ENCODE measurements around the gene FGFR3.

Gene FGFR3

DNA sequence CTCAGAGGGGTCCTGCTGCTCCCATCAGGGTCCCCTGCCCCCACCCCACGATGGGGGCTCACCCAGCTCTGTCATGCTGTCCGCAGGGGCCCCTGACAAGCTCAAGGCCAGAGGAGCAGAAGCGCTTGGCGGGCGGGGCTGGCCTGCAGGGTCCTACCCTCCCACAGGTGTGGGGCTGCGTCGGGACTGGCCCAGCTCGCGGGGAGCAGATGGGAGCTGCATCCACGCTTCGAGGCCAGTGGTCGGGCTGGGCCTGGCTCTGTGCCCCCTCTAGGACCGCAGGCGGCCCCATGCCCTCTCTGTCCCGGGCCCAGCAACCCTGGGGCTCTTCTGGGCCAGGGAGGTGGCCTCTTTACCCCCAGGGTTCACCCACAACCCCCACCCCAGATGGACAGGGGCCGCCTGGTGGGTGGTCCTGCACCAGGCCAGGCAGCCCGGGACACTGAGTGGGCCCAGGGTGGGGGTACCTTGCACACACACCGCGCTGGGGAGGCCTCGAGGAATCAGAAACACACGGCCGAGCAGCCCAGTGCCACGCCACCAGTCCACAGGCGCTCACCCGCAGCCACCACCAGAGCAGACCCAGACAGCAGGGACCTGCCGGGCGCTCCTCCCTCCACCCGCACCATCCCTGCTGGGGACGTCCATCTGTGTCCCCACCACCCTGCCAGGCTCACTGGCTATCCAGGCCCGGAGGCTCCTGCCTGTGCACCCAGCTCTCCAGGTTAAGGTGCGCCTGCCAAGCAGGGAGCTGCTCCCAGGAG, 41.8 kb upstream of the FGFR3 start:
- TF ChIP-seq, protein P1, sequence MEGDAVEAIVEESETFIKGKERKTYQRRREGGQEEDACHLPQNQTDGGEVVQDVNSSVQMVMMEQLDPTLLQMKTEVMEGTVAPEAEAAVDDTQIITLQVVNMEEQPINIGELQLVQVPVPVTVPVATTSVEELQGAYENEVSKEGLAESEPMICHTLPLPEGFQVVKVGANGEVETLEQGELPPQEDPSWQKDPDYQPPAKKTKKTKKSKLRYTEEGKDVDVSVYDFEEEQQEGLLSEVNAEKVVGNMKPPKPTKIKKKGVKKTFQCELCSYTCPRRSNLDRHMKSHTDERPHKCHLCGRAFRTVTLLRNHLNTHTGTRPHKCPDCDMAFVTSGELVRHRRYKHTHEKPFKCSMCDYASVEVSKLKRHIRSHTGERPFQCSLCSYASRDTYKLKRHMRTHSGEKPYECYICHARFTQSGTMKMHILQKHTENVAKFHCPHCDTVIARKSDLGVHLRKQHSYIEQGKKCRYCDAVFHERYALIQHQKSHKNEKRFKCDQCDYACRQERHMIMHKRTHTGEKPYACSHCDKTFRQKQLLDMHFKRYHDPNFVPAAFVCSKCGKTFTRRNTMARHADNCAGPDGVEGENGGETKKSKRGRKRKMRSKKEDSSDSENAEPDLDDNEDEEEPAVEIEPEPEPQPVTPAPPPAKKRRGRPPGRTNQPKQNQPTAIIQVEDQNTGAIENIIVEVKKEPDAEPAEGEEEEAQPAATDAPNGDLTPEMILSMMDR (IDR thresholded peaks at IDR 0.05; ENCODE audit: low read depth, low read length): no peak
- no peak for DNase-seq (ENCODE audit: extremely low read depth, low read depth)

DNA sequence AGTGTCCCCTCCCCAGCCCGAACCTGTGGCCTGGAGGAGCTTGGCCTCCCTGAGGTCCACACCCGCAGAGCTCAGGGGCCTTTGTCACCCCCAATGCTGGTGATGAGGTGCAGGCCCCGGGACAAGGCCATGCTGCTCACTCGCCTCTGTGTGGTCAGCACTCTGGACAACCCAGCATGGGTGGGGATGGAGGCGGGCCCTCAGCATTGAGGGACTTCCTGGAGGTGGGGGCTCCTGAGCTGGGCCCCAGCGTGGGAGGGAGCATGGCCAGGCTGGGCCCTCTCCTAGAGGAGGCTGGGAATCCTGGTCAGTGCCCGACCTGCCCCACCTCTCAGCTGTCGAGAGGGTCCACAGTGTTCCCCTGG, 41.2 kb upstream of the FGFR3 start:
- TF ChIP-seq, protein P1 (IDR thresholded peaks at IDR 0.05; ENCODE audit: low read depth, low read length): no peak
- no peak for DNase-seq (ENCODE audit: extremely low read depth, low read depth)

DNA sequence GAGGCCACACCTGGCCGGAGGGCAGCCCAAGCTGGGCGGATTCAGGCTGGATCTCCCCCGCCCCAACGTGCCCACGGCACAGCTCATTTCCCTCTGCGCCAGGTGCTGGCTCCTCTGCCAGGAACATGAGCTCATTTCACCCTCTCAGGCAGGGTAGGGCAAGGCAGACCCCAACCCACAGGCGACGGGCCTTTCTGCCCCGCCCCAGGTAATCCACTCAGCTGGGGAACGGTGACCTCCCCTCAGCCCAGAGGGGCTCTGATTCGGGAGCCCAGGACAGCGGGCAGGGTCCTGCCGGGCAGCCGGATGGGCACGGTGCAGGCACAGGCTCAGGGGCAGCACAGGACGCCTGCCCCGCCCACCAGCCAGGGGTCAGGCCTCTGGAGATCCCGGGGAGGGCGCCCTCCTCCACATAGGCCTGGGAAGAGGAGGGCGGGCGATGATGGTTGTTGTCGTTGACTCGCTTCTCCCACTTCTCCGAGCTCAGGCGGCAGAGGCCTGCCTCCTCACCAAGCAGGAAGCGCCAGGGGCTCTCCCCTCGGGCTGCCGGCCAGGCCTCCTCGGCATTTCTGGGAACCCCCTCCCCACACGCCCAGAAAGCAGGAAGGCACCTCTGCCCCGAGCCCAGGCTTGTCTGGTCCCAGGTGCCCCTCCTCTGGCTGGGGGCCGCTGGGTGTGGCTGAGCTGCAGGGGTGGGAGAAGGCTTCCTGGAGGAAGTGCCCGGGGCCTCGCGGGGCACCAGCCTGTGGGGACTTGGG, 40.6 kb upstream of the FGFR3 start:
- TF ChIP-seq, protein P1 (IDR thresholded peaks at IDR 0.05; ENCODE audit: low read depth, low read length): no peak
- DNase-seq (ENCODE audit: extremely low read depth, low read depth): no peak

DNA sequence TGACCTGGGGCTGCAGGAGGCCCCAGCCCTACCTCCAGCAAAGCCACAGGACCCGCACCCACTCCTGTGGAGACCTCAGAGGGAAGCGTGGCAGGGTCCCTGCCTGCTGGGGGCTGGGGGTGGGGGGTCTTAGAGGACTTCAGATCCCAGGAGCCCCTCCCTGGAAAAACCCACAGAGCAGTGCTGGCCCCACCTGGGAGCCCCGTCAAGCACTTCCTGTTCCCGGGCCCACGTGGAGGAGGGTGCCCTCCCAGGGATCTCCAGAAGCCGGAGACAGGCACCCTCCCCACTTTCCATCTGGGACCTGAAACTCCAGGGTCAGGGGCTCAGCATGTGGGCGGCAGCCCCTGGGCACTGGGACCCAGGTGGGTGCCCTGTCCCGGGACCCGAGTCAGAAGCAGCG, 39.8 kb upstream of the FGFR3 start:
- TF ChIP-seq, protein P1 (IDR thresholded peaks at IDR 0.05; ENCODE audit: low read depth, low read length): no peak
- no peak for DNase-seq (ENCODE audit: extremely low read depth, low read depth)

DNA sequence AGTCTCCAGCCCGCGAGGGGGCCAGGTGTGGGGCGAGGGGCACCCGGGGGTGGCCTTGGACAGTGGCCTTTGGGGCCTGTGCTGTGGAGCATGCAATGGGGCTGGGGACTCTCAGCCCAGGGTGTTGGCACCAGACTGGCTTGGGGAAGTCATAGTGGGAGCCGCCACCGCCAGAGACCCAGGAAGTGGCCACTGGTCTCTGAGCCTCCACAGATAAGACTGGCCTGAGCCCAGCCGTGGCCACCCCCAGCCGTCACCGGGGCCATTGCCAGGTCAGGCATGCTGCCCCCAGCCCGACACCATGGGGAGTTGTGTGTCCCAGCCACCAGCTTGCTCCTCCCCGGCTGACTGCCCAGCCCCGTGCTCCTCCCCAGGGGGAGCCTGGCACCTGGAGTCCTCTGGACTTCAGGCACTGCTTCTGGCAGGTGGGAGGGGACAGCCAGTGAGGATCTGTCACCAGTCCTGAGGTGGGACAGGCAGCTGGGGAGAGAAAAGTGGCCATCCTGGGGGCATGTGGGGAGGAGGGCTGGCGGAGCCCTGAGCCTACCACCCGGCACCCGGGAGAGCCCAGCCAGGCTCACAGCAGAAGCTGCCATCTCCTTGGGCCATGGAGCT, 39.3 kb upstream of the FGFR3 start:
- DNase-seq (ENCODE audit: extremely low read depth, low read depth): no peak
- TF ChIP-seq, protein P1 (IDR thresholded peaks at IDR 0.05; ENCODE audit: low read depth, low read length): no peak

DNA sequence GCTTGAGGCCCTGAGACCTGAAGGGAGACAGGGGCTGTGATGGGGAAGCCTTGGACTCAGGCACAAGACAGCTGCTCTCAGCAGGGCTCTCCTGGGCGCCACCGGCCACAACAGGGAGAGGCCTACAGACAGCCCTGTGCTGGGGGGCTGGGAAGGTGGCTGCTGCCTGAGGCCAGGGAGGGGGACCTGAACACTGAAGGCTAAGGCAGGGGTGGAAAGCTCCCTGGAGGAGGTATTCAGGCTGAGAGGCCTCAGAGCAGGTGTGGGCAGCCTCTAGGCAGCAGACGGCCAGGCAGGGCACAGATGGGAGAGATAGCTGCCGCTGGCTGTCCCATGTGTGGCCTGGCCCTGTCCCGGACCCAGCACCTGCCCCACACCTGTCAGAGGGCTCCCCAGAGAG, 38.8 kb upstream of the FGFR3 start:
- no peak for DNase-seq (ENCODE audit: extremely low read depth, low read depth)
- TF ChIP-seq, protein P1 (IDR thresholded peaks at IDR 0.05; ENCODE audit: low read depth, low read length): no peak

DNA sequence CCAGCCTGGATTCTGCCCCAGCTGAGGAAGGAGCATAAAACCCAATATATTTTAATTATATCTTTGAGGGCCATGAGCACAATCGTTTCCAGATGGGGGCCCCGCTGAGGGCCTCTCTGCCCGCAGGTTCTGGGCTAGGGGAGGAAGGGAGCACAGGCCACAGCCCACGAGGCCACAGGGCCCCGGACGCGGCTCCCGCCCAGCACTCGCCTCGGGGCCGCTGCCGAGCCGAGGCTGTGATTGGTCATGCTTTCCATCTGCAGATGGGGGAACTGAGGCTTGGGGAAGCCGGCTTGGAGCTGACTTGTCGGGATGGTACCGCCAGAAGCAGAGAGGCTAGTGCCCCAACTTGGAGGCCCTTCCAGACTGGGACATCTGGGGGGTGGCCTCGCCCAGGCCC, 37.8 kb upstream of the FGFR3 start:
- no peak for DNase-seq (ENCODE audit: extremely low read depth, low read depth)
- TF ChIP-seq, protein P1 (IDR thresholded peaks at IDR 0.05; ENCODE audit: low read depth, low read length): no peak
